ENCODE data around the gene BRI3BP. TPM values are rescaled to one million over a fixed set of nuclear protein-coding genes. Genes with fewer than 3 reads are reported as not detected.

The BRI3BP gene
- total RNA-seq, 4 donors from 2014 or later, result 6.7 to 19.2 (median 12.1) TPM

DNA sequence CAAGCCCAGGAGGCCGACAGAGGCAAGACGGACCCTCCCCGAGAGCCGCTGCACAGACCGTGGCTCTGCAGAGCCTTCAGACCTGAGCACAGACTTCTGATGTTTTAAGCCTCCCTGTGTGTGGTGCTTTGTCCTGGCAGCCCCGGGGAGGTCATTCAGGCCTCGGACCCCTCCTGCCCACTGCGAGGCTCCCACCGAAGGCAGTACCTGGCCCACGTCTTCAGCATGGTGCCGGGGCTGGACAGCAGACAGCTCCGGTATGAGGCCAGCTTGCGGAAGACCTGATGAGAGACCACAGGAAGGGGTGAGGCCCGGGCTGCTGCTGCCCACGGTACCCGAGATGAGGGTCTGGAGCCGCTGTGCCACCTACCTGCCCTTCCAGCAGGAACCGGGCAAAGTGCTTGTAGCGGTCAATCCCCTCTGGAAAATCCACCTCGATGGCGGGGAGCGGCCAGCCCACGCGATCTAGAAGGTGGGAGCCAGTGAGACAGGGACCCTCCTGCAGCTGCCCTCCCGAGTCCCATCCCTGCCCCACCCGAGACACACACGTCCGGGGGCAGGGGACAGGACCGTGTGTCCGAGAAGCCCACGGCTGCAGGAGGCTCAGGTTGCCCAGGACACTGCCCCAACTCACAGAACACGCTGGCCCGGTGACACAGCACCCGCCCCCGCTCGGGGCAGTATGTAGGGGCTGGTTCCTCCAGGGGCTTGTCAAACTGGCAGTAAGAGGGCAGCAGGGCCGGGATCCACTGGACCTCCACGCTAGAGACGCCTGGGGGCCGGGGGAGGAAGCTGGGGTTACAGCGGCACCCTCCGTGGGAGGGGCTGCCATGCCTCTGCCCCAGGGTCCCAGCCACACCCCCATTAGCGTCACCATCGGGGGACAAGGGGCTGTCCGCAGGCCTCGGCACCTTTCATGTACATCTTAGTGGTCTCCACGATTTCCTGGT lies 43.4 kb upstream of the BRI3BP start:
- intact Hi-C loops (cut with DNase I; ENCODE audit: low total_unique reads), result no loop called here
- WGBS, 2 donors, result 91 to 95% methylated on average over 37 to 42 of the region's 47 CpGs
- TF ChIP-seq, protein P1, sequence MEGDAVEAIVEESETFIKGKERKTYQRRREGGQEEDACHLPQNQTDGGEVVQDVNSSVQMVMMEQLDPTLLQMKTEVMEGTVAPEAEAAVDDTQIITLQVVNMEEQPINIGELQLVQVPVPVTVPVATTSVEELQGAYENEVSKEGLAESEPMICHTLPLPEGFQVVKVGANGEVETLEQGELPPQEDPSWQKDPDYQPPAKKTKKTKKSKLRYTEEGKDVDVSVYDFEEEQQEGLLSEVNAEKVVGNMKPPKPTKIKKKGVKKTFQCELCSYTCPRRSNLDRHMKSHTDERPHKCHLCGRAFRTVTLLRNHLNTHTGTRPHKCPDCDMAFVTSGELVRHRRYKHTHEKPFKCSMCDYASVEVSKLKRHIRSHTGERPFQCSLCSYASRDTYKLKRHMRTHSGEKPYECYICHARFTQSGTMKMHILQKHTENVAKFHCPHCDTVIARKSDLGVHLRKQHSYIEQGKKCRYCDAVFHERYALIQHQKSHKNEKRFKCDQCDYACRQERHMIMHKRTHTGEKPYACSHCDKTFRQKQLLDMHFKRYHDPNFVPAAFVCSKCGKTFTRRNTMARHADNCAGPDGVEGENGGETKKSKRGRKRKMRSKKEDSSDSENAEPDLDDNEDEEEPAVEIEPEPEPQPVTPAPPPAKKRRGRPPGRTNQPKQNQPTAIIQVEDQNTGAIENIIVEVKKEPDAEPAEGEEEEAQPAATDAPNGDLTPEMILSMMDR (IDR thresholded peaks at IDR 0.05), result no peak
- TF ChIP-seq POLR2A (IDR thresholded peaks at IDR 0.05), result no peak
- no peak for DNase-seq (ENCODE audit: low spot score in 2 of 2)
- no peak overlapping the region for H3K4me3 ChIP-seq (ENCODE audit: low read depth, poor library complexity, severe bottlenecking)

DNA sequence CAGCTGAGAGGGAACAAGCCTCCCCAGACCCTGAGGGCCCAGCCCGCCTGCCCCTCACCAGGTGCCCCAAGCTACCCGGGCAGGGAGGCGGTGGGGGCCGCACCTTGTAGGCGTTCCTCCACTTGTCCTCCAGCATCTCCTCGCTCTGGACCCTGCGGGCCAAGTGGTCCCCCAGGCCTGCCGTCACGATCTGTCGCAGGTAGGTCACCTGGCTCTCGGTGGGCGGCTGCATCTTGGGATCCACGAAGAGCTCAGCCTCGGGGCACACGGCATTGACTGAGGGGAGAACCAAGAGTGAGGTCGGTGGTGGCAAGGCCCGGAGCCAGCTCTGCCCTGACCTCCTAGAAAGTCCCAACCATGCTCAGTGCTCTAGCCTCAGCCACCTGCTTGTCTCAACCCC lies 41.1 kb upstream of the BRI3BP start:
- WGBS, 2 donors, result 93 to 96% methylated on average over 16 to 17 of the region's 17 CpGs
- no peak for DNase-seq (ENCODE audit: low spot score in 2 of 2)
- intact Hi-C loops (cut with DNase I; ENCODE audit: low total_unique reads), result no loop called here
- H3K4me3 ChIP-seq (ENCODE audit: low read depth, poor library complexity, severe bottlenecking), result no peak overlapping the region
- TF ChIP-seq, protein P1 (IDR thresholded peaks at IDR 0.05), result no peak
- TF ChIP-seq POLR2A (IDR thresholded peaks at IDR 0.05), result no peak

DNA sequence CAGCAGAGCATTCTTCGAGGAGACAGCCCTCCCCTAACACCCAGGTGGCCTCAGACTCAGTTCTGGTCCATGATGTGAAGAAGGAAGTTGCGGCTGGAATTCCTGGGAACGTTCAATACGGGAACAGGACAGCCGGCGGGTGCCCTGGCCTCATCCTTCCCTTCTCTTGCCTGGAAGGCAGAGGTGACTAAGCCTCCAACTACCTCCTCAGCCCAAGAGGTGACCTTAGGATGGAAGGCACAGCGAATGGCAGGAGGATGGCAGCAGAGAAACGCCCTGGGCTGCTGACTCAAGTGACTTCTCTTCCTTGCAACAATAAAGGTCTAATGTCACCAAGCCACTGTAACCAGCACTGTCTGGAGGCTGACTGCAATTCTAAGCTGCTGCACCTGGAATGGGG lies 40.6 kb upstream of the BRI3BP start:
- DNase-seq (ENCODE audit: low spot score in 2 of 2), result no peak
- no peak overlapping the region for H3K4me3 ChIP-seq (ENCODE audit: low read depth, poor library complexity, severe bottlenecking)
- 72 to 75% methylated on average over 8 of the region's 8 CpGs for WGBS, 2 donors
- intact Hi-C loops (cut with DNase I; ENCODE audit: low total_unique reads), result no loop called here
- no peak for TF ChIP-seq POLR2A (IDR thresholded peaks at IDR 0.05)
- TF ChIP-seq, protein P1 (IDR thresholded peaks at IDR 0.05), result no peak

DNA sequence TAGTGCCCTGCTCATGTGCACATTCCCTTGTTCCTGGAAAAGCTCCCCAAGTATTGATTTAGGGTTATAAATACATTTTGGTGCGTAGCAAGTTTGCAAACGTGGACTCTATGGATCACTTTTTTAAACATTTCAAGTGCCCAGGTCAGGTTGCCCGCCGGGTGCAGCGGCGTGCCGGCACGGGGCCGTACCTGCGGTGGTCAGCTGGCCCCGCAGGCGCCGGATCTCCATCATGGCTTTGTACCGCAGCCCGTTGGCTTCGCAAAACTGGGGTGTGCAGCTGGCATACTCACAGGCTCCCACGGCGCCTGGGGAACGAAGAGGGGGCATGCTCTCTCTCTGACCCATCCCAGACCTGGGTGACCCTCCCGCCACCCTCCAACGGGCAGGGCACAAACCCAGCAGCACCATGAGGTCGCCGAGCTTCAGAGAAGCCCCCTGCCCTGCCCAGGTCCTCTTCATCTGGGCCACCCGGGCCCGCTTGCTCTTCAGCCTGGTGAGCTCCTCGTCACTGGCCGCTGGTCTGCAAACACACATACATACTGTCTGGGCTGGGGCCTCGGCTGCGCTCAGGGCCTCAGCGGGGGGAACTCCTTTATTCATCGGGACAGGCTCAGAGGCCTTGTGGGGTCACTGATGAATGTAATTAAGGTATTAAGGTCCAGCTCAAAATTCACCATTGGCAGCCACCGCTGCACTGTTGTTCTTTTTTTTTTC lies 39.6 kb upstream of the BRI3BP start:
- TF ChIP-seq POLR2A (IDR thresholded peaks at IDR 0.05), result no peak
- TF ChIP-seq, protein P1 (IDR thresholded peaks at IDR 0.05), result no peak
- no peak overlapping the region for H3K4me3 ChIP-seq (ENCODE audit: low read depth, poor library complexity, severe bottlenecking)
- WGBS, 2 donors, result 94 to 95% methylated on average over 32 of the region's 32 CpGs
- no peak for DNase-seq (ENCODE audit: low spot score in 2 of 2)
- intact Hi-C loops (cut with DNase I; ENCODE audit: low total_unique reads), result no loop called here

DNA sequence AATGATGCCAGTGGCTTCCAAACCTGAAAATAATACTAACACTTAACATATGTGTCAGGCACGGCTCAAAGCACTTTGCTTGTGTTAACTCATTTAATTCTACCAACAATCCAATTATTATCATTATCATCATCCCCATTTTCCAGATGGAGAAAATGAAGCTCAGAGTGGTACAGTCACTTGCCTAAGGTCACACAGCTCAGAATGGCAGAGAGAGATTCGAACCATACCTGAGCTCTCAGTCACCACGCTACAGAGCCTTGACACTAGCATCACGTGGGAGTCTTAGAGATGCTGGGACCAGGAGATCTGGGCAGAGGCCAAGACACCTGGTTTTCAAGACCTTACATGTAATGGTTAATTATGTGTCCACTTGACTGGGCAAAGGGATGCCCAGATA lies 38.7 kb upstream of the BRI3BP start:
- no peak overlapping the region for H3K4me3 ChIP-seq (ENCODE audit: low read depth, poor library complexity, severe bottlenecking)
- DNase-seq (ENCODE audit: low spot score in 2 of 2), result no peak
- 95 to 96% methylated on average over 4 of the region's 4 CpGs for WGBS, 2 donors
- intact Hi-C loops (cut with DNase I; ENCODE audit: low total_unique reads), result no loop called here
- TF ChIP-seq, protein P1 (IDR thresholded peaks at IDR 0.05), result no peak
- no peak for TF ChIP-seq POLR2A (IDR thresholded peaks at IDR 0.05)

Measured in lower leg skin (tissue), 4 donors.